Suprapubic skin (tissue), 4 donors: ENCODE results near the gene CDH4.

ENCODE experiments used
- EP300 ChIP-seq: sonication (generic); formaldehyde crosslinking; IDR thresholded peaks from one replicate; pipeline ENCODE4 v1.6.1; 2017; ENCODE audit warnings: antibody characterized with exemption
- POLR2A ChIP-seq, 2 donors: fragments of 450-650 bp; IDR thresholded peaks; one replicate each; pipeline ENCODE4 v1.6.1; 2017; ENCODE audit warnings: antibody characterized with exemption in 2 of 2, mild to moderate bottlenecking in 2 of 2, moderate library complexity in 2 of 2
- POLR2AphosphoS5 ChIP-seq, 3 donors: sonication (generic); formaldehyde crosslinking; IDR thresholded peaks; one replicate each; pipeline ENCODE4 v1.6.1; 2017; ENCODE audit warnings: antibody characterized with exemption in 3 of 3
- TF ChIP-seq, protein P1 (sequence below), 2 donors: fragments of 200-600 bp in 1 of 2; fragments of 450-650 bp in 1 of 2; sonication (generic) in 1 of 2; IDR thresholded peaks; one replicate each; pipeline ENCODE4 v1.5.1; 2016 to 2019; ENCODE audit warnings: antibody characterized with exemption in 2 of 2, mild to moderate bottlenecking in 1 of 2, moderate library complexity in 1 of 2

DNA sequence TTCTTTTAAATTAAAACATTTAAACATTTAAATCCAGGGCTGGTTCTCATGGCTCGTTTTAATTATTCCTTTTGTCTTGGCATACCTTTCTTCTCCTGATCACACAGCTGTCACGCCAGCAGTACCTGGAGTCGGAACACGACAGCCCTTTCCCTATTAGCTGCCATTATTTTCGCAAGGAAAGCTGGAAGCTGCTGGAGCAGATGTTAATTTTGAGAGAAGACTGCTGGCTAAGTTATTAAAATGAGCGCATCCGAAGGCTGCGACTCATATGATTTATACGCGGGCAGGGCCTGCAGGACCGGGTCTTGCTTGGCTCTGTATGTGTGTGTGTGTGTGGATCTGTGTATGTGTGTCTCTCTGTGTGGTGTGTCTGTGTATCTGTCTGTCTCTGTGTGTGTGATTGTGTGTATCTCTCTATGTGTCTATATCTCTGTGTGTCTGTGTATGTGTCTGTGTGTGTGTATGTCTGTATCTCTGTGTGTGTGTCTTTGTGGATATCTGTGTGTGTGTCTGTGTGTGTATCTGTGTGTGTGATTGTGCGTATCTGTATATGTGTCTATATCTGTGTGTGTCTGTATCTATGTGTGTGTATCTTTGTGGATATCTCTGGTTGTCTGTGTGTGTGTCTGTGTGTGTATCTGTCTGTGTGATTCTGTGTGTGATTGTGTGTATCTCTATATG lies 191.5 kb downstream of the CDH4 start:
- TF ChIP-seq, protein P1, sequence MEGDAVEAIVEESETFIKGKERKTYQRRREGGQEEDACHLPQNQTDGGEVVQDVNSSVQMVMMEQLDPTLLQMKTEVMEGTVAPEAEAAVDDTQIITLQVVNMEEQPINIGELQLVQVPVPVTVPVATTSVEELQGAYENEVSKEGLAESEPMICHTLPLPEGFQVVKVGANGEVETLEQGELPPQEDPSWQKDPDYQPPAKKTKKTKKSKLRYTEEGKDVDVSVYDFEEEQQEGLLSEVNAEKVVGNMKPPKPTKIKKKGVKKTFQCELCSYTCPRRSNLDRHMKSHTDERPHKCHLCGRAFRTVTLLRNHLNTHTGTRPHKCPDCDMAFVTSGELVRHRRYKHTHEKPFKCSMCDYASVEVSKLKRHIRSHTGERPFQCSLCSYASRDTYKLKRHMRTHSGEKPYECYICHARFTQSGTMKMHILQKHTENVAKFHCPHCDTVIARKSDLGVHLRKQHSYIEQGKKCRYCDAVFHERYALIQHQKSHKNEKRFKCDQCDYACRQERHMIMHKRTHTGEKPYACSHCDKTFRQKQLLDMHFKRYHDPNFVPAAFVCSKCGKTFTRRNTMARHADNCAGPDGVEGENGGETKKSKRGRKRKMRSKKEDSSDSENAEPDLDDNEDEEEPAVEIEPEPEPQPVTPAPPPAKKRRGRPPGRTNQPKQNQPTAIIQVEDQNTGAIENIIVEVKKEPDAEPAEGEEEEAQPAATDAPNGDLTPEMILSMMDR (IDR thresholded peaks at IDR 0.05), result no peak
- TF ChIP-seq POLR2A (IDR thresholded peaks at IDR 0.05), result no peak
- no peak for TF ChIP-seq POLR2AphosphoS5 (IDR thresholded peaks at IDR 0.05)
- no peak for TF ChIP-seq EP300
